WERI-Rb-1 (cell line): ENCODE data around the gene SH3TC1.

ENCODE experiments used
- DNase-seq: peaks from one replicate; pipeline ENCODE4 v3.0.0-alpha.2; 2020
- H3K27ac ChIP-seq: fragments of 250-450 bp; sonication (Bioruptor Pico); 2 replicates; pipeline ENCODE4 v1.5.1; 2020; ENCODE audit warnings: mild to moderate bottlenecking, moderate library complexity
- H3K27me3 ChIP-seq: fragments of 250-450 bp; sonication (Bioruptor Pico); 2 replicates; pipeline ENCODE4 v1.5.1; 2021; ENCODE audit warnings: mild to moderate bottlenecking, low read depth, moderate library complexity; ENCODE audit not compliant: insufficient read depth, severe bottlenecking
- H3K36me3 ChIP-seq: fragments of 250-450 bp; sonication (Bioruptor Pico); 2 replicates; pipeline ENCODE4 v1.5.1; 2020; ENCODE audit warnings: mild to moderate bottlenecking, moderate library complexity
- H3K4me3 ChIP-seq: 2 replicates; pipeline ENCODE4 v1.5.1; 2011; ENCODE audit warnings: low read depth, mild to moderate bottlenecking, control low read depth, low read length
- H3K9me3 ChIP-seq: fragments of 250-450 bp; sonication (Bioruptor Pico); 2 replicates; pipeline ENCODE4 v1.5.1; 2021; ENCODE audit warnings: mild to moderate bottlenecking, moderate library complexity; ENCODE audit not compliant: severe bottlenecking
- TF ChIP-seq, protein P1 (sequence below): IDR thresholded peaks from 2 replicates; pipeline ENCODE4 v1.5.1; 2011; ENCODE audit warnings: low read depth, mild to moderate bottlenecking, control low read depth, inconsistent platforms, low read length

SH3TC1 gene

GRCh38 chr4:8240211-8241041 lies 41.3 kb downstream of the SH3TC1 start:
- Histone ChIP-seq H3K36me3 (peaks cover 3% of the 10 kb centered on the region; the same call in 1 of the 2 replicates), H3K27ac (no peak overlapping the region)
- TF ChIP-seq, protein P1, sequence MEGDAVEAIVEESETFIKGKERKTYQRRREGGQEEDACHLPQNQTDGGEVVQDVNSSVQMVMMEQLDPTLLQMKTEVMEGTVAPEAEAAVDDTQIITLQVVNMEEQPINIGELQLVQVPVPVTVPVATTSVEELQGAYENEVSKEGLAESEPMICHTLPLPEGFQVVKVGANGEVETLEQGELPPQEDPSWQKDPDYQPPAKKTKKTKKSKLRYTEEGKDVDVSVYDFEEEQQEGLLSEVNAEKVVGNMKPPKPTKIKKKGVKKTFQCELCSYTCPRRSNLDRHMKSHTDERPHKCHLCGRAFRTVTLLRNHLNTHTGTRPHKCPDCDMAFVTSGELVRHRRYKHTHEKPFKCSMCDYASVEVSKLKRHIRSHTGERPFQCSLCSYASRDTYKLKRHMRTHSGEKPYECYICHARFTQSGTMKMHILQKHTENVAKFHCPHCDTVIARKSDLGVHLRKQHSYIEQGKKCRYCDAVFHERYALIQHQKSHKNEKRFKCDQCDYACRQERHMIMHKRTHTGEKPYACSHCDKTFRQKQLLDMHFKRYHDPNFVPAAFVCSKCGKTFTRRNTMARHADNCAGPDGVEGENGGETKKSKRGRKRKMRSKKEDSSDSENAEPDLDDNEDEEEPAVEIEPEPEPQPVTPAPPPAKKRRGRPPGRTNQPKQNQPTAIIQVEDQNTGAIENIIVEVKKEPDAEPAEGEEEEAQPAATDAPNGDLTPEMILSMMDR, result no peak

DNA sequence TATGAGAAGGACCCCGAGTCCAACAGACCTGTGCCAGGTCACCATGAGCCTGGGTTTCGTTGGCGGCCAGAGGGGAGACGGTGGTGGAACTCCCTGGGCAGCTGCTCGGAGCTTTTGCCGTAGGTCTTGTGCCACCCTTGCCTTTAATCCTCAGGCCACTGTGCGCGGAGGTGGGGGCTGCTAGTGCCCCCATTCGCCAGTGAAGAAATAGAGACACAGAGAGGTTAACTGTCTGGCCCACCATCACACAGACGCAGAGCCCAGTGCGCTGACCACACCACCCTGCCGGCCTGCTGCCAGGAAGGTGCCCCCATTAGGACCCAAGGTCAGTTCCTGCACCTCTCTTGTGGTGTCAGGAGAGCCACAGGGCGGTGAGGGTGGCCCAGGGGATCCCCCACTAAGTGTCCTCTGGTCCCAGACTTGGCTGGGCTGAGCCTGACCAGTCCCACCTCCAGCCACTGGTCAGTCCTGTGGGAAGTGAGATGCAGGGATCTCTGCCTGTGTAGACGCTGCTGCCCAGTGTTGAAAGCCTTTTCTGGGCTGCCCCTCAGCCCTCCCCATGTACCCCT lies 42.2 kb downstream of the SH3TC1 start:
- H3K36me3 ChIP-seq, result peaks cover 3% of the 10 kb centered on the region; the same call in 1 of the 2 replicates
- DNase-seq, result no peak
- TF ChIP-seq, protein P1, result no peak
- H3K4me3 ChIP-seq, result no peak overlapping the region
- no peak overlapping the region for H3K27ac ChIP-seq
- H3K27me3 ChIP-seq, result no peaks in the 10 kb centered on the region
- H3K9me3 ChIP-seq, result no peaks in the 10 kb centered on the region

More at GRCh38 chr4:8240211-8241041, 41.3 kb downstream of the SH3TC1 start:
- Histone ChIP-seq H3K27me3 (no peaks in the 10 kb centered on the region), H3K4me3 (no peak overlapping the region), H3K9me3 (no peaks in the 10 kb centered on the region)
- no peak for DNase-seq

DNA sequence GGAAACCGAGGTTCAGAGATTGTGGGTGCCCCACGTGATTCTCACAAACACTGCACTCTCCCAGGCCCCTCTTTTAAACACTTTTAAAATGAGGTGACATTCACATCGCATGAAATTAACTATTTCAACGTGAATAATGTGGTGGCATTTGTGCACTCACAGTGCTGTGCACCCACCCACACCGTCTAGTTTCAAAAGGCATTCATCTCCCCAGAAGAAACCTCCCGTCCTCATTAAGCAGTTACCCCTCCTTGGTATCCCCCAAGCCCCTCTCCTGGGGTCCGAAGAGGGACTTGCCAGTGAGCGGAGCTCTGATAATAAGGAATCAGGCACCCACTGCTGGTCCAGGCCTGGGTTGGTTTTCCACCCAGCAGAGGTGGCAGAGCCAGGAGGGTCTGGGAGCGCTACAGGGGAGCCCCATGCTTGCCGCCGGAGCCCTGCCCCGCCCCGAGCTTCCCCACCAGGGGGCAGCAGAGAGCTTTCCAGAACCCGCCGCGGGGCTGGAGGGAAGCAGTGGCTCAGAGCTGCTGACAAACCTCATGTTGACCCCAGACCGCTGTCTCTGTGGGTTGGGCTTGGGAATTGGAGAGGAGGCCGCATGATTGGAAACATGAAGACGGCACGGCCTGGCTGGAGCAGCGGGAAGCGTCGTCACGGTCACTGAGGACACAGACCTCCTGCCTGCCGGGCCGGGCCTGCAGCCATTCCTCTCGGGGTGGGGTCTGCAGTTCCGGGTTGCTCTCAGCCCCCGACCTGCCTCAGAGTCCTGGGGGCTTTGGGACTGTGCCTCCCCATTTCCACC lies 43.0 kb downstream of the SH3TC1 start:
- TF ChIP-seq, protein P1, result peak; percentile 96
- no peak overlapping the region for H3K4me3 ChIP-seq
- H3K36me3 ChIP-seq, result peaks cover 3% of the 10 kb centered on the region; the same call in 1 of the 2 replicates
- H3K27ac ChIP-seq, result peak overlapping the region; percentile 70
- no peaks in the 10 kb centered on the region for H3K27me3 ChIP-seq
- H3K9me3 ChIP-seq, result no peaks in the 10 kb centered on the region
- DNase-seq, result peak; percentile 93

- peak overlapping the region; percentile 70 for H3K27ac ChIP-seq
- no peaks in the 10 kb centered on the region for H3K36me3 ChIP-seq
- DNase-seq, result no peak
- no peaks in the 10 kb centered on the region for H3K27me3 ChIP-seq
- TF ChIP-seq, protein P1, result no peak
- H3K4me3 ChIP-seq, result no peak overlapping the region
- H3K9me3 ChIP-seq, result no peaks in the 10 kb centered on the region
Measured at GRCh38 chr4:8242782-8243560, 43.9 kb downstream of the SH3TC1 start.

DNA sequence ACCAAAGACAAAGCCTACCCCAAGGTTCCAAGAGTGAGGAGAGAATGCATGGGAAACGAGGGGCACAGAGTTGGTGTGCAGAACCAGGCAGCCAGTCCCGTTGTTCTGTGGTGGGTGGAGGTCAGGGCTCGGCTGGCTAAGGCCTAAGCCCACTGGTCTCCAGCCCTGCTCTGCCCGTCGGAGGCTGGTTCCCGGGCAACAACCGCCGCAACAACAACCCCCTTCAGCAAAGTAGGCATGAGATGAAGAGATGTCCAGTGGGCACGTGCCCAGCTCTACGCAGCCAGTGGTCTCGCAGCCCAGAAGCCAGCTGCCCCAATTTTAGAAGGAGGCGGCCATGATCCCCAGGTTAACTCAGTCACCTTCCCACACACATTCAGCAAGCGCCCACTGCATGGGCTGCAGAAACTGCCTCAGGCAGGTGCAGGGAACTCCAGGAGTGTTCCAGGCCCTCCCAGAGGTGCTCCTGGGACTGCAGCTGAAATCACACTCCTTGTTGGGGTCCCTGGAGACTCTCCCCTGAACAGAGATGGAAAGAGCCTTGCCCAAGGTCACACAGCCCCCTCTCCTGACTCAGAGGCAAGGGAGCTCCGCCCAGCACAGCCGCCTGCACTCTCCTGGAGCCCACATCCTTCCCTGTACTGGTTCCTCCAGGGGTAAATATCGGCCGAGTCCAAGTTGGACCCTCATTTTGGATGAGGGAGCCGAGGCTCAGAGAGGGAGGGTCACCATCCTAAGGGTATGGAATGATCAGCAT lies 45.1 kb downstream of the SH3TC1 start:
- TF ChIP-seq, protein P1, result no peak
- Histone ChIP-seq H3K36me3 (no peaks in the 10 kb centered on the region), H3K9me3 (no peaks in the 10 kb centered on the region), H3K27me3 (no peaks in the 10 kb centered on the region), H3K4me3 (no peak overlapping the region), H3K27ac (no peak overlapping the region)
- no peak for DNase-seq
